Urinary bladder (tissue), 4 donors: Measurements from ENCODE around the gene TRIP10. TPM values are rescaled to one million over a fixed set of nuclear protein-coding genes. Genes with fewer than 3 reads are reported as not detected.

ENCODE experiments used
- DNase-seq: peaks from one replicate; pipeline ENCODE4 v3.0.0-alpha.2; 2015; ENCODE audit errors: extremely low spot score
- H3K27ac ChIP-seq: one replicate; pipeline ENCODE4 v1.5.1; 2013; ENCODE audit warnings: low read depth, mild to moderate bottlenecking, moderate library complexity
- H3K36me3 ChIP-seq: one replicate; pipeline ENCODE4 v1.6.1; 2013; ENCODE audit warnings: mild to moderate bottlenecking, moderate library complexity; ENCODE audit not compliant: insufficient read depth
- H3K4me1 ChIP-seq: one replicate; pipeline ENCODE4 v1.6.1; 2013; ENCODE audit warnings: mild to moderate bottlenecking, moderate library complexity; ENCODE audit not compliant: insufficient read depth
- H3K4me3 ChIP-seq: one replicate; pipeline ENCODE4 v1.5.1; 2013; ENCODE audit warnings: low read depth, low read length
- WGBS: extraction: QIAGEN DNeasy Blood & Tissue Kit; methylation state at CpG from one replicate; pipeline ENCODE4 v1.1.7; 2013; 5-methylcytosine and 5-hydroxymethylcytosine counted together
- polyA plus RNA-seq: library from polyadenylated mRNA; stranded (reverse); fragments of 200-250 nt; gene quantifications from one replicate; pipeline ENCODE4 v1.2.3, GENCODE V29; 2013
- total RNA-seq: library from RNA; depleted of rRNA; stranded (reverse); fragments of >200 nt; gene quantifications from one replicate; pipeline ENCODE4 v1.2.3, GENCODE V29; 2014
- donor health status: healthy with polysubstance abuse.
- donor health status: healthy.

The TRIP10 gene
- total and polyA plus RNA-seq, 2 donors, result 28.5 to 113 TPM

GRCh38 chr19:6724631-6725492 is 14.6 kb upstream of the TRIP10 start:
- H3K36me3 ChIP-seq, result no peaks in the 10 kb centered on the region
- H3K27ac ChIP-seq, result no peak overlapping the region
- H3K4me3 ChIP-seq, result no peak overlapping the region
- H3K4me1 ChIP-seq, result no peaks in the 10 kb centered on the region
- no peak for DNase-seq
- WGBS, result 64% methylated on average over 15 of the region's 15 CpGs

- Histone ChIP-seq H3K4me1 (no peaks in the 10 kb centered on the region), H3K36me3 (no peaks in the 10 kb centered on the region), H3K27ac (no peak overlapping the region), H3K4me3 (no peak overlapping the region)
- 87% methylated on average over 16 of the region's 16 CpGs for WGBS
- DNase-seq, result no peak
Observed at GRCh38 chr19:6725513-6726231, 13.8 kb upstream of the TRIP10 start.

GRCh38 chr19:6728346-6728745 is 11.1 kb upstream of the TRIP10 start:
- H3K36me3 ChIP-seq, result peaks cover 2% of the 10 kb centered on the region
- DNase-seq, result no peak
- WGBS, result 45% methylated on average over 8 of the region's 8 CpGs

GRCh38 chr19:6729573-6730152 is 9.8 kb upstream of the TRIP10 start:
- H3K36me3 ChIP-seq, result peaks cover 2% of the 10 kb centered on the region
- no peak overlapping the region for H3K4me3 ChIP-seq
- no peaks in the 10 kb centered on the region for H3K4me1 ChIP-seq
- H3K27ac ChIP-seq, result no peak overlapping the region
- WGBS, result 89% methylated on average over 23 of the region's 23 CpGs
- no peak for DNase-seq

More at GRCh38 chr19:6728346-6728745, 11.1 kb upstream of the TRIP10 start:
- Histone ChIP-seq H3K27ac (no peak overlapping the region), H3K4me3 (no peak overlapping the region), H3K4me1 (no peaks in the 10 kb centered on the region)

GRCh38 chr19:6730153-6730804 is 9.2 kb upstream of the TRIP10 start:
- Histone ChIP-seq H3K4me1 (no peaks in the 10 kb centered on the region), H3K36me3 (peaks cover 2% of the 10 kb centered on the region), H3K4me3 (no peak overlapping the region), H3K27ac (no peak overlapping the region)
- no peak for DNase-seq
- WGBS, result 64% methylated on average over 27 of the region's 27 CpGs

- Histone ChIP-seq H3K36me3 (peaks cover 2% of the 10 kb centered on the region), H3K4me1 (no peaks in the 10 kb centered on the region), H3K27ac (no peak overlapping the region), H3K4me3 (no peak overlapping the region)
- WGBS, result 88% methylated on average over 30 of the region's 30 CpGs
- DNase-seq, result no peak
Observed at GRCh38 chr19:6730941-6731670, 8.4 kb upstream of the TRIP10 start.

- H3K27ac ChIP-seq, result no peak overlapping the region
- no peak for DNase-seq
- no peak overlapping the region for H3K4me3 ChIP-seq
- H3K36me3 ChIP-seq, result peaks cover 2% of the 10 kb centered on the region
- H3K4me1 ChIP-seq, result no peaks in the 10 kb centered on the region
- WGBS, result 88% methylated on average over 22 of the region's 22 CpGs
Observed at GRCh38 chr19:6731822-6732221, 7.7 kb upstream of the TRIP10 start.

GRCh38 chr19:6732803-6733337 is 6.6 kb upstream of the TRIP10 start:
- H3K27ac ChIP-seq, result no peak overlapping the region
- H3K4me3 ChIP-seq, result no peak overlapping the region
- no peaks in the 10 kb centered on the region for H3K4me1 ChIP-seq
- peaks cover 2% of the 10 kb centered on the region for H3K36me3 ChIP-seq
- WGBS, result 92% methylated on average over 21 of the region's 21 CpGs
- no peak for DNase-seq

GRCh38 chr19:6733338-6734095 is 6.0 kb upstream of the TRIP10 start:
- peaks cover 2% of the 10 kb centered on the region for H3K36me3 ChIP-seq
- no peak for DNase-seq
- no peak overlapping the region for H3K27ac ChIP-seq
- no peaks in the 10 kb centered on the region for H3K4me1 ChIP-seq
- H3K4me3 ChIP-seq, result no peak overlapping the region
- 91% methylated on average over 29 of the region's 29 CpGs for WGBS

- H3K27ac ChIP-seq, result no peak overlapping the region
Observed at GRCh38 chr19:6734096-6734696, 5.3 kb upstream of the TRIP10 start.

GRCh38 chr19:6735181-6735911 is 4.1 kb upstream of the TRIP10 start:
- no peak overlapping the region for H3K4me3 ChIP-seq

More at GRCh38 chr19:6734096-6734696, 5.3 kb upstream of the TRIP10 start:
- peaks cover 2% of the 10 kb centered on the region for H3K36me3 ChIP-seq
- H3K4me1 ChIP-seq, result no peaks in the 10 kb centered on the region
- WGBS, result 78% methylated on average over 20 of the region's 20 CpGs
- no peak for DNase-seq
- no peak overlapping the region for H3K4me3 ChIP-seq

More at GRCh38 chr19:6735181-6735911, 4.1 kb upstream of the TRIP10 start:
- WGBS, result 67% methylated on average over 15 of the region's 15 CpGs
- Histone ChIP-seq H3K36me3 (peaks cover 2% of the 10 kb centered on the region), H3K4me1 (no peaks in the 10 kb centered on the region), H3K27ac (no peak overlapping the region)
- no peak for DNase-seq
